ENCODE results near the gene DCXR.

DNA sequence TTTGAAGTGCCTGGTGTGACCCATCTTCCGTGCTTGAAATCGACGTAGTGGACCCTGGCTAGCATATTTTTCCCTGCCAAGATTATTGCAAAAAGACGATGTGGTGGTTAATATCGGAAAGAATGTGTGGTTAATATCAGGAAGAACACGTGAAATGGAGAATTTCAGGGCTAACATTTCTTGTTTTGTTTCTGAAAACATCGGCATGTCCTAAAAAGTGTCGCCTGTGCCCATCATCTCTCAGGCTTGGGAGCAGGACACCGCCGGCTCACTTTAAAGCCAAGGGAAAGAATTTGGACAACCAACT, 345 bp upstream of the DCXR start:
- TF ChIP-seq EZH2phosphoT487 (IDR thresholded peaks at IDR 0.05; ENCODE audit: borderline replicate concordance, low read length) (no peak), EZH2 (IDR thresholded peaks at IDR 0.05; ENCODE audit: low read length, unreplicated experiment) (no peak)
- TF ChIP-seq, protein P1, sequence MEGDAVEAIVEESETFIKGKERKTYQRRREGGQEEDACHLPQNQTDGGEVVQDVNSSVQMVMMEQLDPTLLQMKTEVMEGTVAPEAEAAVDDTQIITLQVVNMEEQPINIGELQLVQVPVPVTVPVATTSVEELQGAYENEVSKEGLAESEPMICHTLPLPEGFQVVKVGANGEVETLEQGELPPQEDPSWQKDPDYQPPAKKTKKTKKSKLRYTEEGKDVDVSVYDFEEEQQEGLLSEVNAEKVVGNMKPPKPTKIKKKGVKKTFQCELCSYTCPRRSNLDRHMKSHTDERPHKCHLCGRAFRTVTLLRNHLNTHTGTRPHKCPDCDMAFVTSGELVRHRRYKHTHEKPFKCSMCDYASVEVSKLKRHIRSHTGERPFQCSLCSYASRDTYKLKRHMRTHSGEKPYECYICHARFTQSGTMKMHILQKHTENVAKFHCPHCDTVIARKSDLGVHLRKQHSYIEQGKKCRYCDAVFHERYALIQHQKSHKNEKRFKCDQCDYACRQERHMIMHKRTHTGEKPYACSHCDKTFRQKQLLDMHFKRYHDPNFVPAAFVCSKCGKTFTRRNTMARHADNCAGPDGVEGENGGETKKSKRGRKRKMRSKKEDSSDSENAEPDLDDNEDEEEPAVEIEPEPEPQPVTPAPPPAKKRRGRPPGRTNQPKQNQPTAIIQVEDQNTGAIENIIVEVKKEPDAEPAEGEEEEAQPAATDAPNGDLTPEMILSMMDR (conservative IDR thresholded peaks at IDR 0.05; ENCODE audit: low read depth, low read length): no peak

Measured in PC-3 (cell line).